Natural killer cell treated with Interleukin-12 subunit alpha and Interleukin-12 subunit beta and Interleukin-15 and Interleukin-18, amount 100 ng/mL, for 72 hours (primary cell): ENCODE data around the gene COL28A1. TPM values are rescaled to one million over a fixed set of nuclear protein-coding genes. Genes with fewer than 3 reads are reported as not detected.

Experiments
- ATAC-seq, 2 donors: fragments of 150-1000 bp; cut with Tn5 transposase in 1 of 2; sonication (Bioruptor Pico), chemical (Tn5 transposase) in 1 of 2; 2 replicates each; pipeline ENCODE4 v1.10.0; 2021
- DNase-seq: peaks from one replicate; pipeline ENCODE4 v3.0.0; 2022; ENCODE audit warnings: low spot score
- H3K27ac Mint-ChIP-seq, 2 donors: 1 replicate in 1 of 2; 2 replicates in 1 of 2; pipeline ENCODE4 v1.8.0; 2022; ENCODE audit warnings: mixed read lengths in 2 of 2, mild to moderate bottlenecking in 1 of 2, moderate library complexity in 1 of 2
- H3K27me3 Mint-ChIP-seq, 2 donors: 1 replicate in 1 of 2; 2 replicates in 1 of 2; pipeline ENCODE4 v1.8.0; 2022; ENCODE audit warnings: mixed read lengths in 2 of 2
- H3K36me3 Mint-ChIP-seq: one replicate; pipeline ENCODE4 v1.8.0; 2022; ENCODE audit warnings: mixed read lengths
- H3K4me1 Mint-ChIP-seq, 2 donors: 1 replicate in 1 of 2; 2 replicates in 1 of 2; pipeline ENCODE4 v1.8.0; 2022; ENCODE audit warnings: low read depth in 2 of 2, mixed read lengths in 2 of 2, mild to moderate bottlenecking in 1 of 2
- H3K4me3 Mint-ChIP-seq: one replicate; pipeline ENCODE4 v1.8.0; 2022; ENCODE audit warnings: mixed read lengths
- H3K9me3 Mint-ChIP-seq: 2 replicates; pipeline ENCODE4 v1.8.0; 2022; ENCODE audit warnings: mixed read lengths
- total RNA-seq, 2 donors: library from RNA; stranded (reverse); gene quantifications; one replicate each; pipeline ENCODE4 v1.2.3, GENCODE V29; 2022

The COL28A1 gene
- total RNA-seq, 2 donors from 2014 or later = 0.24 TPM; not detected in 1

- Mint-ChIP-seq H3K4me3 (no peak overlapping the region), H3K27ac (no peak overlapping the region), H3K4me1 (no peaks in the 10 kb centered on the region), H3K9me3 (no peaks in the 10 kb centered on the region), H3K36me3 (no peaks in the 10 kb centered on the region), H3K27me3 (peaks cover 3 to 10% of the 10 kb centered on the region in 2 donors)
- ATAC-seq (no peak), DNase-seq (no peak)
Measured at GRCh38 chr7:7522421-7522820, 13.3 kb downstream of the COL28A1 start.

DNA sequence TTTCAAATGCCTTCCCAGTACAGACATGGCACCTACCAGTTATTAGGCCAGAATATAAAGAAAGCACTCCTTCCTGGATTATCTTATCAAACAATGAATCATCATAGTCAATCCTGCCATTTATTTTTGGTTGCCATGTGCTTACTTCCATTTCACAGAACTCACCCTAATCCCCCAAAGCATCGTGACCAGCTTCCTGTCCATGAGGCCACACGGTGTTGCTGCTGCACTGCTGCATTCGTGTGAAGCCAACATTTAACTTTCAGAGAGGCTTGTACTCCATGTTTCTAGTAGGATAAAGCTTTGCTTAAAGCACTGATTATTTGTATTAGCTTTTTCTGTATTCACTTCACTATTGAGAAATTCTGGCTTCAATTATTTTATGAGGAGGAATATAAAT, 14.4 kb downstream of the COL28A1 start:
- Mint-ChIP-seq H3K4me3 (no peak overlapping the region), H3K27ac (no peak overlapping the region), H3K4me1 (no peaks in the 10 kb centered on the region), H3K9me3 (no peaks in the 10 kb centered on the region), H3K27me3 (peaks cover 3 to 4% of the 10 kb centered on the region in 2 donors), H3K36me3 (no peaks in the 10 kb centered on the region)
- DNase-seq (no peak), ATAC-seq (no peak)

DNA sequence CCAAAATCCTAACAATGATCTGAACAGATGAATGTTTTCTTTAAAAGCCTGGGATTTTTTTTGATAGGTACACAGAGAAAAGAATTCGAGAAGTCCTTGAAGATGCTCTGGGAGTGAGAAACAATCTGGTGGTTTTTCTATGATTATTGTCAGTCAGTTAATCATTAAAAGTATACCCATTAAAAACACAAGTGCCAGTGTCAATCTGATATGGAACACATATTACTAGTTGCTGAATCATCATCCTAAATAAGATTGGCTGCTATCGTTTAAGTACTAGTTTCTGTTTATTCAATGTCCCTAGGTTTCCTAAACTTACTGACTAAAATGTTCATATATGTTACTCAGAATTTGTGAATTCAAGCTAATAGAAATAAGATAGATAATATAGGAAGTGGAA, 16.1 kb downstream of the COL28A1 start:
- Mint-ChIP-seq H3K36me3 (no peaks in the 10 kb centered on the region), H3K9me3 (no peaks in the 10 kb centered on the region), H3K4me3 (no peak overlapping the region), H3K27ac (no peak overlapping the region), H3K4me1 (no peaks in the 10 kb centered on the region), H3K27me3 (peaks cover 3 to 4% of the 10 kb centered on the region in 2 donors)
- ATAC-seq = no peak
- no peak for DNase-seq

- ATAC-seq (no peak), DNase-seq (no peak)
- Mint-ChIP-seq H3K27me3 (peaks cover 4% of the 10 kb centered on the region in 2 donors), H3K27ac (no peak overlapping the region), H3K9me3 (no peaks in the 10 kb centered on the region), H3K4me1 (no peaks in the 10 kb centered on the region), H3K4me3 (no peak overlapping the region), H3K36me3 (no peaks in the 10 kb centered on the region)
Measured at GRCh38 chr7:7519056-7519455, 16.6 kb downstream of the COL28A1 start.

DNA sequence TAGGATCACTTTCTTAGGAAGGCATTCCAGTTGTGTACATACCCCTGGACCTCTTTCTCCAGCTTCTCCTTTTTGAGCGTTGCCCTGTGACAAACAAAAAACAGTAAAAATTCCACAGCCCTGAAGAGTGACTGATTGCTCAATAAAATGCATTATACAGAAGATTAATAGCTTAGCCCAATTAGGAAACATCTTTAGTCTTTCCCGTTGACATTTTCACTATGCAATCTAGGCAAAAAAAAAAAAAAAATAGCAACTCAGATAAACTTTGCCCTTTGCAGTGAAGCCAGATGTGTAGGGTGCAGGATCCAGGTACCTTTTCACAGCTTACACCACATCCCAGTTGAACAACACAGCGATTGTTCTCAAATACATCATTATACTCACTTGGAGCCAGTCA, 17.9 kb downstream of the COL28A1 start:
- Mint-ChIP-seq H3K4me1 (no peaks in the 10 kb centered on the region), H3K4me3 (no peak overlapping the region)
- DNase-seq = no peak

DNA sequence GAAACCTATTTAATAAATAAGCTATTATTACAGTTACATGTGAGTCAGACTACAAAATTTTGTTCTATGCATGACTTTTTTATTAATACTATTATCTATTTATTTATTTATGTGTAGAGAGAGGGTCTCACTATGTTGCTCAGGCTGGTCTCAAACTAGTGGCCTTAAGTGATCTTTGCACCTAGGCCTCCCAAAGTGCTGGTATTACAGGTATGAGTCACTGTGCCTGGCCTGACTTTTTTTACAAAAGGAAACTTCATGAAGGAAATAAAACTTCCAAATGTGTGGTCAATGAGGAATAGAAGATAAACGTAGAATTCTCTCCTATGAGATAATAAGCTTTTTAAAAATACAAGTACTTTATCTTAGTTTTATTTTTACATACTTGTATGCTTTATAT, 19.0 kb downstream of the COL28A1 start:
- H3K4me1 Mint-ChIP-seq = no peaks in the 10 kb centered on the region

More for the DNA sequence above, 17.9 kb downstream of the COL28A1 start:
- ATAC-seq = no peak
- Mint-ChIP-seq H3K36me3 (no peaks in the 10 kb centered on the region), H3K9me3 (no peaks in the 10 kb centered on the region), H3K27me3 (peaks cover 4% of the 10 kb centered on the region in 2 donors), H3K27ac (no peak overlapping the region)

GRCh38 chr7:7516156-7516555, 19.5 kb downstream of the COL28A1 start:
- no peak overlapping the region for H3K27ac Mint-ChIP-seq
- no peaks in the 10 kb centered on the region for H3K4me1 Mint-ChIP-seq
- peaks cover 2 to 4% of the 10 kb centered on the region in 2 donors for H3K27me3 Mint-ChIP-seq
- no peaks in the 10 kb centered on the region for H3K36me3 Mint-ChIP-seq
- no peak overlapping the region for H3K4me3 Mint-ChIP-seq
- H3K9me3 Mint-ChIP-seq = no peaks in the 10 kb centered on the region
- DNase-seq (no peak), ATAC-seq (no peak)

More for the DNA sequence above, 19.0 kb downstream of the COL28A1 start:
- H3K27ac Mint-ChIP-seq = no peak overlapping the region
- H3K27me3 Mint-ChIP-seq = peaks cover 2 to 4% of the 10 kb centered on the region in 2 donors
- no peaks in the 10 kb centered on the region for H3K36me3 Mint-ChIP-seq
- DNase-seq (no peak), ATAC-seq (no peak)
- no peak overlapping the region for H3K4me3 Mint-ChIP-seq
- H3K9me3 Mint-ChIP-seq = no peaks in the 10 kb centered on the region

DNA sequence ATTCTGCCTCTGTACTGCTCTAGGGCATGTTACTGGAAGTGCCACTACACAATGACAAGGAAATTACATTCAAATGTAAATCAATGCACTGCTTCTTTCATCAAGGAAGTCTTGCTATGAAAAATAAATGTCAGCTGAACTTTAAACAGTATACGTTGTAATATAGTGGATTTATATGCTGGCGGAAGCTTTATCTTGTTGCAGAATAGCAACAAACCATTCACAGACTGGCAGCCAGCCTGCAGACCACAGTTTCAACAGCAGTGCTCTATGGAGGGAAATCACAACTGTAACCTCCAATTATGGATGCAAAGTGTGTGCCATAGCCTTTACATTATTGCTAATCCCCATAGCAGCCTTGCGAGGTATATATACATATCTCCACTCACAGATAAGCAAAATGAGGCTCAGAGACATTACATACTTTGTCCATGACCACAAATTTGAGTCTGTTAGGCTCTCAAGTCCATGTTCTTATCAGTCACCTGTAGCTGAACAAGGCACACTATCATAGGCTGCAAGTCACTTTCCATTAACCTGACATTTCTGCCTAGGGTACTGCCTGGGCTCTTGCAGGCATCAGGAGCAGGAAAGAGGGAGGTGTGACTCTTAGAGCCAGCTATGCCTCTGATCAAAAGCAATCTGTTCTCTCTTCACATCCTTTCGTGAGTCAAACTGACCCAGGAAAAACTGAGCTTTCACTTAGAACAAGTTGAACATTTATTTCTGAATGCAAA, 22.6 kb downstream of the COL28A1 start:
- DNase-seq (no peak), ATAC-seq (no peak)
- Mint-ChIP-seq H3K27ac (no peak overlapping the region), H3K9me3 (no peaks in the 10 kb centered on the region), H3K4me3 (no peak overlapping the region), H3K27me3 (peaks cover 0 to 2% of the 10 kb centered on the region in 2 donors), H3K36me3 (no peaks in the 10 kb centered on the region), H3K4me1 (no peaks in the 10 kb centered on the region)

DNA sequence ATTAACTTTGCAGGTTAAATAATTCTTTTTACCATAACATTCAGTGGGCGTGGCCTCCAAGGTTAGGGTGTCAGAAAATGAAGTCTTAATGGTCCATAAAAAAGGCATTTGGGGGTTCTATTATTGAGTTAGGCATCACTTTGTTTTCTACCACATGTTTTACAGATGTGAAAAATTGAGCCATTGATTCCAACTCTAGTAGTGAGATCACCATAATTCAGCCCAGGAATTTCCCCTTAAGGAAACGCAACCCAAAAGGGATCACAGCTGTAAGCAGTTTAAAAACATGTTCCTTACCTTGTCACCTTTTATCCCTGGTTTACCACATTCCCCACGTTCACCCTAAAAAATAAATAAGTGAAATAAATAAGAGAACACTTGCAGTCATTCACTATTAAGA, 24.9 kb downstream of the COL28A1 start:
- Mint-ChIP-seq H3K4me1 (no peaks in the 10 kb centered on the region), H3K4me3 (no peak overlapping the region), H3K27ac (no peak overlapping the region), H3K36me3 (no peaks in the 10 kb centered on the region), H3K9me3 (no peaks in the 10 kb centered on the region), H3K27me3 (peaks cover 4 to 7% of the 10 kb centered on the region in 2 donors)
- ATAC-seq (no peak), DNase-seq (no peak)

- no peak overlapping the region for H3K4me3 Mint-ChIP-seq
- no peak for DNase-seq
- no peaks in the 10 kb centered on the region for H3K4me1 Mint-ChIP-seq
- no peak overlapping the region for H3K27ac Mint-ChIP-seq
- no peaks in the 10 kb centered on the region for H3K9me3 Mint-ChIP-seq
- no peaks in the 10 kb centered on the region for H3K36me3 Mint-ChIP-seq
- no peak for ATAC-seq
- peaks cover 2 to 7% of the 10 kb centered on the region in 2 donors for H3K27me3 Mint-ChIP-seq
Measured at GRCh38 chr7:7505915-7506314, 29.8 kb downstream of the COL28A1 start.

GRCh38 chr7:7504910-7505704, 30.6 kb downstream of the COL28A1 start:
- Mint-ChIP-seq H3K36me3 (no peaks in the 10 kb centered on the region), H3K4me1 (no peaks in the 10 kb centered on the region), H3K27me3 (peaks cover 2 to 7% of the 10 kb centered on the region in 2 donors), H3K9me3 (no peaks in the 10 kb centered on the region), H3K4me3 (no peak overlapping the region), H3K27ac (no peak overlapping the region)
- DNase-seq (no peak), ATAC-seq (no peak)

GRCh38 chr7:7499892-7500291, 35.8 kb downstream of the COL28A1 start:
- no peak for DNase-seq

DNA sequence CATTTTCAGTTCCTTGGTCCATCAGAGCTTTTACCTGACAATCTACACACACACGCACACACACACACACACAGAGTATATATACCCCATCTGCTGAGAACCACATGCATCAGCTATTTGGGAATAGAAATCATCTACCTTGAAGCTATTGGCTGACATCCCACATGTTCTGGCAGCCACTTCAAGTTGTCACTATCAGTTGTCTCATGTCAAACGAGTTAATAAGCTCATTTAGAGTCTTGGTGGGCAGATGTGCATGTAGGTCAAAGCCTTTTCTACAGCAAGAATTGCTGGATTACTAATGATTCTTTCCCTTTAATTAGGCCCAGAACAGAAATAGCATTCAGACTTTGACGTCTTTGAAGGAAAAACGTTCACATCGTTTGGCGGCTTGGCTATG, 36.8 kb downstream of the COL28A1 start:
- H3K36me3 Mint-ChIP-seq = no peaks in the 10 kb centered on the region

More at GRCh38 chr7:7499892-7500291, 35.8 kb downstream of the COL28A1 start:
- Mint-ChIP-seq H3K4me3 (no peak overlapping the region), H3K36me3 (no peaks in the 10 kb centered on the region), H3K4me1 (no peaks in the 10 kb centered on the region), H3K27me3 (peaks cover 4 to 5% of the 10 kb centered on the region in 2 donors), H3K9me3 (no peaks in the 10 kb centered on the region), H3K27ac (no peak overlapping the region)
- ATAC-seq = no peak

GRCh38 chr7:7496311-7496710, 39.4 kb downstream of the COL28A1 start:
- Mint-ChIP-seq H3K4me3 (no peak overlapping the region), H3K27ac (no peak overlapping the region), H3K4me1 (no peaks in the 10 kb centered on the region), H3K36me3 (no peaks in the 10 kb centered on the region), H3K27me3 (peaks cover 5 to 6% of the 10 kb centered on the region in 2 donors), H3K9me3 (no peaks in the 10 kb centered on the region)
- ATAC-seq (no peak), DNase-seq (no peak)

More for the DNA sequence above, 36.8 kb downstream of the COL28A1 start:
- no peak for DNase-seq
- no peak overlapping the region for H3K27ac Mint-ChIP-seq
- H3K4me3 Mint-ChIP-seq = no peak overlapping the region
- peaks cover 5 to 6% of the 10 kb centered on the region in 2 donors for H3K27me3 Mint-ChIP-seq
- no peaks in the 10 kb centered on the region for H3K9me3 Mint-ChIP-seq
- no peak for ATAC-seq
- no peaks in the 10 kb centered on the region for H3K4me1 Mint-ChIP-seq
